ENCODE measurements around the gene POLA2. TPM values are rescaled to one million over a fixed set of nuclear protein-coding genes. Genes with fewer than 3 reads are reported as not detected.

Gene POLA2
- total RNA-seq, 1 donor from 2014 or later: 6.2 TPM

- TF ChIP-seq CTCF (IDR thresholded peaks at IDR 0.05): no peak
- H3K9me3 Mint-ChIP-seq (ENCODE audit: low read depth): no peaks in the 10 kb centered on the region
- H3K27ac Mint-ChIP-seq (ENCODE audit: unreplicated experiment): peak overlapping the region; percentile 22
- no peak overlapping the region for H3K4me3 Mint-ChIP-seq (ENCODE audit: unreplicated experiment)
- H3K4me1 Mint-ChIP-seq (ENCODE audit: low read depth): peaks cover 39% of the 10 kb centered on the region
- H3K36me3 Mint-ChIP-seq (ENCODE audit: low read depth): peaks cover 7% of the 10 kb centered on the region
- peak; percentile 47 for DNase-seq (ENCODE audit: low spot score)
- H3K27me3 Mint-ChIP-seq (ENCODE audit: low read depth): no peaks in the 10 kb centered on the region
Measured at GRCh38 chr11:65288706-65289536, 27.2 kb downstream of the POLA2 start.

- DNase-seq (ENCODE audit: low spot score): peak; percentile 3
- Mint-ChIP-seq H3K27ac (ENCODE audit: unreplicated experiment) (peak overlapping the region; percentile 94), H3K4me1 (ENCODE audit: low read depth) (peaks cover 45% of the 10 kb centered on the region), H3K27me3 (ENCODE audit: low read depth) (no peaks in the 10 kb centered on the region), H3K36me3 (ENCODE audit: low read depth) (peaks cover 11% of the 10 kb centered on the region), H3K4me3 (ENCODE audit: unreplicated experiment) (peak overlapping the region; percentile 31), H3K9me3 (ENCODE audit: low read depth) (no peaks in the 10 kb centered on the region)
- TF ChIP-seq CTCF (IDR thresholded peaks at IDR 0.05): no peak
Measured at GRCh38 chr11:65290448-65291165, 28.8 kb downstream of the POLA2 start.

DNA sequence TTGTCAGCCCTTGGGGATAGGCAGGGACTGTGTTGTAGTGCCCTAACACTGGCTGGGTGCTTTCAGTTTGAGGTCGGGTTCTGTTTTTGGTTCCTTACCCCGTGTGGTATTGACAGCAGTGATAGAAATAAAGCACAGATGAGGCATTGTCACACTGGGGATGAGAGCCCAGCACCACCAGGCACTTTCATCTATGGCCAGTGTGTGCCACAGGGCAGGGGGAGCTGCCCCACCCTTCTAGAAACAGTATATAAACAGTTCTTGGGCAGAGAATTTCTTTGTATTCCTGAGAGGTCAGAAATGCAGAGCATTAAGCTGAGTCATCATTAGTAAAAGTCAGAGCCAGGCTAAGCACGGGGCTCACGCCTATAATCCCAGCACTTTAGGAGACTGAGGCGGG is 29.9 kb downstream of the POLA2 start:
- H3K9me3 Mint-ChIP-seq (ENCODE audit: low read depth): no peaks in the 10 kb centered on the region
- H3K27me3 Mint-ChIP-seq (ENCODE audit: low read depth): no peaks in the 10 kb centered on the region
- no peak for TF ChIP-seq CTCF (IDR thresholded peaks at IDR 0.05)
- H3K4me1 Mint-ChIP-seq (ENCODE audit: low read depth): peaks cover 47% of the 10 kb centered on the region
- peak; percentile 18 for DNase-seq (ENCODE audit: low spot score)
- H3K4me3 Mint-ChIP-seq (ENCODE audit: unreplicated experiment): peak overlapping the region; percentile 62
- H3K27ac Mint-ChIP-seq (ENCODE audit: unreplicated experiment): peak overlapping the region; percentile 94
- H3K36me3 Mint-ChIP-seq (ENCODE audit: low read depth): peaks cover 14% of the 10 kb centered on the region

- Mint-ChIP-seq H3K27ac (ENCODE audit: unreplicated experiment) (peak overlapping the region; percentile 25), H3K4me1 (ENCODE audit: low read depth) (peaks cover 56% of the 10 kb centered on the region), H3K36me3 (ENCODE audit: low read depth) (peaks cover 10% of the 10 kb centered on the region), H3K9me3 (ENCODE audit: low read depth) (no peaks in the 10 kb centered on the region), H3K27me3 (ENCODE audit: low read depth) (no peaks in the 10 kb centered on the region), H3K4me3 (ENCODE audit: unreplicated experiment) (no peak overlapping the region)
- no peak for TF ChIP-seq CTCF (IDR thresholded peaks at IDR 0.05)
- no peak for DNase-seq (ENCODE audit: low spot score)
Measured at GRCh38 chr11:65292890-65293289, 31.1 kb downstream of the POLA2 start.

DNA sequence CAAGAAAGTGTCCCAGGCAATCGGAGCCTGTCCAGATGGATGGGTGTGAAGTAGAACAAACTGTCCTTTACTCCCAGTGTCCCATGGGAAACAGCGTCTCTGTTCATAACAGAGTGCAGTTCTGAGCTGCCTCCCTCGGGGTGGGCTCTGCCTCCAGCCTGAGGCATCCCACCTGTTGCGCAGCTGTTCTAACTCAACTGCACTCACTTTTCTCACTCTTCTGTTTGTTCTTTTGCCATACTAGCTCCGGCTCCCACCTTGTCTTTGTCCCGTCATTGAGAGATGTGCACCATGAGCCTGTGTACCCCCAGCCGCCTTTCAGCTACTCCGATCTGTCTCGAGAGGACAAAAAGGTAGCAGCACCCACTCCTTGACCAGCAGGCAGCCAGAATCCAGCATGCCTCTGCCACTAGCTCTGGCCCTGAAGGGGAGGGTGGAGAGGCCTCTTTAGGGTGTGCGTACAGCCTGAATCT is 32.2 kb downstream of the POLA2 start:
- DNase-seq (ENCODE audit: low spot score): no peak
- no peak for TF ChIP-seq CTCF (IDR thresholded peaks at IDR 0.05)
- Mint-ChIP-seq H3K36me3 (ENCODE audit: low read depth) (peaks cover 10% of the 10 kb centered on the region), H3K27me3 (ENCODE audit: low read depth) (no peaks in the 10 kb centered on the region), H3K4me1 (ENCODE audit: low read depth) (peaks cover 66% of the 10 kb centered on the region), H3K4me3 (ENCODE audit: unreplicated experiment) (no peak overlapping the region), H3K9me3 (ENCODE audit: low read depth) (no peaks in the 10 kb centered on the region), H3K27ac (ENCODE audit: unreplicated experiment) (no peak overlapping the region)
